ENCODE data around the gene MYO1G. TPM values are rescaled to one million over a fixed set of nuclear protein-coding genes. Genes with fewer than 3 reads are reported as not detected.

The MYO1G gene
- total RNA-seq, 2 experiments from 2014 or later, result 155 to 157 TPM

- H3K4me1 ChIP-seq (ENCODE audit: insufficient read depth, low read length), result peaks cover 12% of the 10 kb centered on the region
- no peaks in the 10 kb centered on the region for H3K27me3 Mint-ChIP-seq
- H3K27ac ChIP-seq (ENCODE audit: low read depth in 1 of 2, low read length in 2 of 2), result no peak overlapping the region
- POLR2A ChIA-PET, result no interaction called here
- H3K27ac Mint-ChIP-seq, result no peak overlapping the region
- peaks cover 63% of the 10 kb centered on the region for H3K36me3 Mint-ChIP-seq (ENCODE audit: low read depth)
- H3K27me3 ChIP-seq (ENCODE audit: control insufficient read depth in 1 of 2, insufficient read depth in 2 of 2, low read length in 2 of 2), result no peaks in the 10 kb centered on the region
- H3K9me3 Mint-ChIP-seq, result no peaks in the 10 kb centered on the region
- no peak for TF ChIP-seq CTCF (IDR thresholded peaks at IDR 0.05)
- no peaks in the 10 kb centered on the region for H3K4me1 Mint-ChIP-seq (ENCODE audit: low read depth)
- peak in 1 of 14 experiments; percentile 13 for DNase-seq
- intact Hi-C loops (cut with DNase I, micrococcal nuclease), result no loop called here
- CTCF ChIA-PET, result no interaction called here
- H3K36me3 ChIP-seq (ENCODE audit: insufficient read depth, low read length), result peaks cover 88% of the 10 kb centered on the region
- peaks cover 0 to 12% of the 10 kb centered on the region in 2 experiments for H3K9me3 ChIP-seq (ENCODE audit: control insufficient read depth in 1 of 2, insufficient read depth in 1 of 2, low read length in 2 of 2)
- no peak for ATAC-seq (ENCODE audit: poor library complexity)
- H3K4me3 ChIP-seq (ENCODE audit: low read length), result no peak overlapping the region
- no peak overlapping the region for H3K4me3 Mint-ChIP-seq
Measured at GRCh38 chr7:44966731-44967538, 11.9 kb downstream of the MYO1G start.

- no peak overlapping the region for H3K27ac Mint-ChIP-seq
- H3K9me3 Mint-ChIP-seq, result no peaks in the 10 kb centered on the region
- no peak overlapping the region for H3K4me3 Mint-ChIP-seq
- peak in 1 of 14 experiments; percentile 13 for DNase-seq
- intact Hi-C loops (cut with DNase I, micrococcal nuclease), result no loop called here
- CTCF ChIA-PET, result no interaction called here
- H3K27ac ChIP-seq (ENCODE audit: low read depth in 1 of 2, low read length in 2 of 2), result no peak overlapping the region
- no peaks in the 10 kb centered on the region for H3K27me3 Mint-ChIP-seq
- no peak for ATAC-seq (ENCODE audit: poor library complexity)
- TF ChIP-seq CTCF (IDR thresholded peaks at IDR 0.05), result no peak
- peaks cover 83% of the 10 kb centered on the region for H3K36me3 ChIP-seq (ENCODE audit: insufficient read depth, low read length)
- no peak overlapping the region for H3K4me3 ChIP-seq (ENCODE audit: low read length)
- POLR2A ChIA-PET, result interaction anchor here (1.0 to 1.3 kb wide), 2 partner anchors 62 to 81 kb away, joined by 4 read pairs; partner anchors contain the start of gene PURB
- peaks cover 12% of the 10 kb centered on the region for H3K4me1 ChIP-seq (ENCODE audit: insufficient read depth, low read length)
- peaks cover 0 to 16% of the 10 kb centered on the region in 2 experiments for H3K9me3 ChIP-seq (ENCODE audit: control insufficient read depth in 1 of 2, insufficient read depth in 1 of 2, low read length in 2 of 2)
- no peaks in the 10 kb centered on the region for H3K27me3 ChIP-seq (ENCODE audit: control insufficient read depth in 1 of 2, insufficient read depth in 2 of 2, low read length in 2 of 2)
- peaks cover 59% of the 10 kb centered on the region for H3K36me3 Mint-ChIP-seq (ENCODE audit: low read depth)
- no peaks in the 10 kb centered on the region for H3K4me1 Mint-ChIP-seq (ENCODE audit: low read depth)
Measured at GRCh38 chr7:44965937-44966730, 12.7 kb downstream of the MYO1G start.

GRCh38 chr7:44965441-44965903 is 13.3 kb downstream of the MYO1G start:
- ChIA-PET CTCF (interaction anchor here (1.4 kb wide), 1 partner anchor 9 kb away, joined by 8 read pairs; no protein-coding TSS in a partner anchor), POLR2A (interaction anchor here (1.0 to 1.3 kb wide), 2 partner anchors 62 to 80 kb away, joined by 4 read pairs; partner anchors contain the start of gene PURB)
- peaks cover 76% of the 10 kb centered on the region for H3K36me3 ChIP-seq (ENCODE audit: insufficient read depth, low read length)
- intact Hi-C loops (cut with DNase I, micrococcal nuclease), result no loop called here
- H3K27me3 ChIP-seq (ENCODE audit: control insufficient read depth in 1 of 2, insufficient read depth in 2 of 2, low read length in 2 of 2), result no peaks in the 10 kb centered on the region
- H3K36me3 Mint-ChIP-seq (ENCODE audit: low read depth), result peaks cover 61% of the 10 kb centered on the region
- H3K4me3 Mint-ChIP-seq, result no peak overlapping the region
- no peaks in the 10 kb centered on the region for H3K4me1 Mint-ChIP-seq (ENCODE audit: low read depth)
- H3K9me3 Mint-ChIP-seq, result no peaks in the 10 kb centered on the region
- peaks cover 0 to 16% of the 10 kb centered on the region in 2 experiments for H3K9me3 ChIP-seq (ENCODE audit: control insufficient read depth in 1 of 2, insufficient read depth in 1 of 2, low read length in 2 of 2)
- DNase-seq (no peak), ATAC-seq (ENCODE audit: poor library complexity) (no peak)
- H3K4me1 ChIP-seq (ENCODE audit: insufficient read depth, low read length), result peaks cover 10% of the 10 kb centered on the region
- no peaks in the 10 kb centered on the region for H3K27me3 Mint-ChIP-seq
- TF ChIP-seq CTCF (IDR thresholded peaks at IDR 0.05), result no peak
- no peak overlapping the region for H3K4me3 ChIP-seq (ENCODE audit: low read length)
- H3K27ac Mint-ChIP-seq, result peak overlapping the region; percentile 33
- H3K27ac ChIP-seq (ENCODE audit: low read depth in 1 of 2, low read length in 2 of 2), result peak overlapping the region in 1 of 2 donors; percentile 7
